Kasumi-1 (cell line): ENCODE data around the gene SGCB.
"Not testable (repeated sequence)": the region's sequence is repeated elsewhere in the genome, so short reads cannot be mapped to it uniquely, and the experiment has no call there.

ENCODE experiments used
- DNase-seq, 2 experiments: peaks; one replicate each; lab custom pipeline; 2025; lab: John Stamatoyannopoulos, UW

The SGCB gene

DNA sequence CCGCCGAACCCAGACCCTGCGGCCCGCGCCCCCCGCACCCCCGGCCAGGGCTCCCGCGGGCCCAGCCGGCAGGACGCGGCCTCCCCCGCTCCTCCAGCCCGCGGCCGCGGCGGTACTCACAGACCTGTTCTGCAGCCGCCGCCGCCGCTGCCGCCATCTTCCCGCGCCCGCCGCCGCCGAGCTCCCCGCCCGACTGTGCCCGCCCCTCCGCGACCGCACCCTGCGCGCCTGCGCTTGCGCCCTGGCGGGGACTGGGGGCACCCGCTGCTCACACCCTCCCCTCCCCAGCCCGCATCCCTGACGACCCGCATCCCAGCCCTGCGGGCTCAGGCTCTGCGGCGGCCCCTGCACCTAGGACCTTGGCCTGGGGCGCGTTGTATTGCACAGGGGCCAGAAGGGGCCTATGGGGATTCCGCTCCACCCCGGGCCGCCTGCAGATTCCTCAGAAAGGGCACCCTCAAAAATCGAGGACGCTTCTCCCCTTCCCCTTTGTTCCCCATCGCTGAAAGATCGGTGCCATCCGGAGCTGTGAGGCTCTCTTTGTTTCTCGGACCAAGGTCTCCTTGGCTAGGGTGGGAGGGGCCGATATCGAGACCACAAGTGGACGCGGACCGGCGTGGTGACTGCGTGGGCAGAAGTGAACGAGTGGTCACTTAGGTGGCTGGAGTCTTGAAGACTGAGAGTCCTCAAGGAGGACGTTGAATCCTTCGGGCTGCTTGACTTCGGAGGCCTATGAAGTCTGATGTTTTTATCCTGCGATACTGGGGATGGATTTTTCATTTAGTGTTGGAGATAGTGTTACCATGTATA is at the start of gene SGCB:
Gene SGCB, minus strand, starts transcription at position 197 of the 810 bp plus-strand sequence. Its CDS starts 40 bp downstream, at position 157.
- peak; percentile 60 to 61 for DNase-seq

DNA sequence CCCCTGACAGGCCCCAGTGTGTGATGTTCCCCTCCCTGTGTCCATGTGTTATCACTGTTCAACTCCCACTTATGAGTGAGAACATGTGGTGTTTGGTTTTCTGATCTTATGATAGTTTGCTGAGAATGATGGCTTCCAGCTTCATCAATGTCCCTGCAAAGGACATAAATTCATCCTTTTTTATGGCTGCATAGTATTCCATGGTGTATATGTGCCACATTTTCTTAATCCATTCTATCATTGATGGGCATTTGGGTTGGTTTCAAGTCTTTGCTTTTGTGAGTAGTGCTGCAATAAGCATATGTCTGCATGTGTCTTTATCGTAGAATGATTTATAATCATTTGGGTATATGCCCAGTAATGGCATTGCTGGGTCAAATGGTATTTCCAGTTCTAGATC is 48.3 kb upstream of the SGCB start:
- DNase-seq, result not testable (repeated sequence)

DNA sequence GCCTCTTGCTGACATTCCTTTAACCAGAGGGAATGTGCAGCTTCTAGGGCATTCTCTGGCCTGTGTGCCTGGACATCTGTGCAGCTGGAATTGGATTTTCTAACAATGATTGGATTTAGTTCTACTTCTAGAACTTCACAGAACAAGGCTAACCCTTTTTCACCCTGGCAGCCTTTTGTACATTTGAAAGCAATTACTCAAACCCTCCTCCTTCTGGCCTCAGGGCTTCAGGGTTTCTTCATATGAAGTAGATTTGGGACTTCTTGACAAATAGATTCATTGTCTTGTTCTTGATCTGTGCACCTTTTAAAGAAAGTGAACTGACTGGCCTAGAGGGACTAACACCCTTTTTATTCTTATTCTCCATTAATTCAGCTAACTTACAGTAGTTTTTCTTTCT is 43.1 kb upstream of the SGCB start:
- no peak for DNase-seq

DNA sequence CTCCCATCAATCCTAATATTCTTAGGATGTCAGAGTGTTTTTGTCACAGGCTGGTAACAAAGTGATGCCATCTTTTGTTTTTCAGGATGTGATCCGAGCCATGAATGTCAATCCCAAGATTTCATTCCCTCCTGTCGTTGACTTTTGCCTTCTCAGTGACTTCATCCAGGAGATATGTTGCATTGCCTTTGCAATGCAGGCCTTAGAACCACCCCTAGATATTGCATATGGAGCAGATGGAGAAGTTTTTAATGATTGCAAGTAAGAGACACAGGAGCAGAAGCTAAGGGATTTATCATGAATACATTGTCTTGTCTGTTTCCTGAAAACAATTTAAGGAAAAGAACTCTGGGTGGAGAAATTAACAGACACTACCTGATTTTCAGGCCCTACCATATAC is 41.6 kb upstream of the SGCB start:
- DNase-seq, result no peak

DNA sequence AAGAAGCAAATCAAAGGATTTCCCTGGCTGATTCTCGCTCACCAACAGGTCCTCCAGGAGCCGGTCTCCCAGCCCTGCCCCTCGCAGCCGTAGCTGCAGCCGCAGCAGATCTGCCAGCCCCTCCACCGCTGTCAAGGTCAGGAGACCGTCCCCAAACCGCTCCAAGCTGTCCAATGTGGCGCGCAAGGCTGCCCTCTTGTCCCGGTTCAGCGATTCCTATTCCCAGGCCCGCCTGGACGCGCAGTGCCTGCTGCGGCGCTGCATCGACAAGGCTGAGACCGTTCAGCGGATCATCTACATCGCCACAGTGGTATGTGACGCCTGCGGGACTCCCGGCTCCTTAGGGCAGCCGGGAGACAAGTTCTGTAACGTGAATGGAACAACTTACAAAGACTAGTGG is 38.6 kb upstream of the SGCB start:
- DNase-seq, result no peak

GRCh38 chr4:52071791-52072546 is 33.9 kb upstream of the SGCB start:
- no peak for DNase-seq

- DNase-seq, result no peak
Measured at GRCh38 chr4:52069571-52069970, 31.5 kb upstream of the SGCB start.

DNA sequence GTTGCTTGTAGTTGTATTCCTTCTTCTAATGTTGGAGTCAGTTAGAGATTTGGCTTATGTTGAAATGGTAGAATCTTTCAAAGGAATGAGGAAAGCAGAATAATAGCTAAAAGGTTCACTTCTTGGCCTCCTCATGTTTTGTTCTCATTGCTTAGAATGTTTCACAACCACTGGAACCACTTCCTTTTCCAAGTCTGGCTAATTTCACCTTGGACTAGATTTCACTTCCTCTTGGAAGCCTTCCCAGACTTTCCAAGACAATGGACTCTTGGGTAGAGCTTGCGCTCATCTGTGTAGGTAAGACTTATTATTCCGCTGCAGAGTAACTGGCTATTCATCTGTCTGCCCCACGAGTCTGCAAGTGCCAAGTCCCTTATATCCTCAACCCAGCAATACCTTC is 21.3 kb upstream of the SGCB start:
- DNase-seq, result peak; percentile 75 to 77

GRCh38 chr4:52058275-52058674 is 20.2 kb upstream of the SGCB start:
- DNase-seq, result no peak

DNA sequence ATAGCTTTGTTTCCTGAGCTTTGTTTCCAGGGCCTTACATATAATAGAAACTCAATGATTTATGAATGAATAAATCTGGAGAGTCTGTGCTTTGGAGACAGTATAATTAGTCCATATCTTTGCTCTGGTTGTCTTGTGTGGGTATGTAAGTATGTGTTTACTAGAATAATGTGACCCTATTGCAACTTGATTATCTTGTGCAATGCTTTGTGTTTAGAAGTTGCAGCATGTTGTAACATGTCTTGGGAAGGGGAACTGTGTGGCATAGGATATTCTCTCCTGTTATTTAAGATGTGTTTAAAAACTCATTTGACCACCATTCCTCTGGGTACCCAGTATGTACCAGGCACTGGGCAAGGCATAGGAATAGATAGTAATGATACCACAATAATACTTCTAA is 19.1 kb upstream of the SGCB start:
- no peak for DNase-seq

DNA sequence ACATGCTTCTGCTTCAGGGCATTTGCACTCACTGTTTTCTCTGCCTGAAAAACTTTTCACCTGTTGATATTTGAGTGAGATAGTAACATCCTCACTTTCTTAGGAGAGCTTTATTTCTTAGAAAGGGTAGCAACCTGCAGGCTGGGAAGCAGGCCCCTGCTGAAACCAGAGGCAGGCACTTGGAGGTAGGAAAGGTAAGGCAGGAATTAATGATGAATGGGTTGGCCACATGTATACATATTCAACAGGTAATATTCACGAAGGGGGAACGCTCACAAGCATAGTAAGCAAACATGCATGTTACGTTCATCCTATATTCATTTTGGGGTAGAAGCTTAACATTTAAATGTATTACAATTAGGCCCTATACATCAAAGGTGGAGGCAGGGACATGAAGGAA is 16.2 kb upstream of the SGCB start:
- DNase-seq, result no peak

DNA sequence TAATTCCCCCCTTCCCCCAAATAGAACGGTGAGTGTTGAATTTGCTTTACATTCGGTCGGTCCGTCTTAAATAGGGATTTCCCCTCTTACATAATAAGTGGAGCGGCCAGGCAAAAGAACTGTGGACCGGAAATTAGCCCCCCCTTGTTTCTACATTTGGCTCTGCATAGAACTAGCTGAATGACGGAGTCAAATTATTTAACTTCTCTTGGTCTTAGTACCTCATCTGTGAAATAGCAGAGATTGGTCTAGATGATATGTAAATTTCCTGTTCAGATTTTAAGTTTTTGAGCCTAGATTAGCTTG is 14.3 kb upstream of the SGCB start:
- no peak for DNase-seq

GRCh38 chr4:52051615-52052474 is 13.7 kb upstream of the SGCB start:
- no peak for DNase-seq

DNA sequence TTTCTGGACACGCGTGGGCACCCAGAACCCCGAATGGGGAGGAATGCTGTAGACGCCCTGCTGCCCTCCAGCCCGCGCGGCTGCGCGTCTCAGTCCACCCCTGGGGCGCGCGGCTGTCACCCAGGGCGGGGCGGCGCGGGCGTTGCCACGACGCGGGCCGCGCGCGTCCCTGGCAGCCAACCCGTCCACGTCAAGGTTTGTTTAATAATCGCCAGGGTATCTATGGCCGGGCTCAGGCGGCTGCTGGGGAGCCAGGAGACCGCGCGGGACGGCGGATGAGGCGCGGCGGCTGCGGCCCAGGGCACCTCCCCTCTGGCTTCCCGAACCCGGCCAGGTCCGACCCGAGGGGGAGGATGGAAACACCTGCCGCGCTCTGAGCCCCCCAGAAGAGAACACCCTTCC is 13.1 kb upstream of the SGCB start, which contains the start of gene SPATA18:
Gene SPATA18, plus strand, starts transcription at position 92 of the 402 bp plus-strand sequence. CDS start 401 bp downstream, outside the sequence.
- no peak for DNase-seq

- DNase-seq, result no peak
Measured at GRCh38 chr4:52049266-52049665, 11.2 kb upstream of the SGCB start.

DNA sequence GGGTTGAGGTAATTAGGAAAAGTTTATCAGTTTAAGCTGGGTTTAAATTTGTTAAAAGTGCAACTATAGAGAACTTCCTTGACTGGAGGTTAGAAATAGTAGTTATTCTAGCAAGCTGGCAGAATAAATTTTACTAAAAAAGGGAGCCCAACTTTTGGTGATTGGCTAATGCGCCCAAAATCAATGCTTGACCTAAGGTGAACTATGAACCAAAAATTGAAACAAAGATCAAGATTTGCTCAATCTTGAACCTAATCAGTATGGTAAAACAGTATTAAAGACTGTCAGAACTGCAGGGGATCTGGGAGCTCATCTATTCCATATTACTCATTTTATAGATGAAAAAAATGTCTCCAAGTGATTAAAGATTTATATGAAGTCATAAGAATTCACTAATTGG is 6.9 kb upstream of the SGCB start:
- DNase-seq, result no peak

- peak; percentile 28 to 35 for DNase-seq
Measured at GRCh38 chr4:52037689-52038102, 403 bp downstream of the SGCB start.

GRCh38 chr4:52036886-52037530 is 1.1 kb downstream of the SGCB start:
- no peak for DNase-seq

GRCh38 chr4:52035190-52035589 is 2.9 kb downstream of the SGCB start:
- no peak for DNase-seq

DNA sequence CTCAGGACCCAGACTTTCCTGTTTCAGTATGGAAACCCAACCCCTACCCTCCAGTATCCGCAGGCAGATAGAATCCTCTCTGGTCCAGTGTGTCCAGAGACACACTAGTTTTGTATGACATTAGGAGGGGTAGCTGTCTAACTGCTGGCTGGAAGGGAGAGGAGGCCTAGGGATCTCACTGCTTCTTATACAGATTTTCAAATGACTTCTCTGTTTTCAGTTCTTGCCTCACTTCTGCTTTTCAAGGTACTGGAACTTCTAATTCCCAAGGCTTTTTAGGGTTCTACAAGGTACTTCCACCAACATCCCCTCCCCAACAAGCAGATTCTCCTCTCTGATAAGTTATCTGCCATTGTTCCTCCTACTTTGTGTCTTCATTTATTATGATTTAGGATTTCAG is 6.1 kb downstream of the SGCB start:
- DNase-seq, result peak; percentile 74 to 86

- no peak for DNase-seq
Measured at GRCh38 chr4:52028970-52029369, 9.1 kb downstream of the SGCB start.
